ENCODE results near the gene KCNJ16.

The KCNJ16 gene

GRCh38 chr17:70157151-70157550 lies 82.1 kb downstream of the KCNJ16 start:
- Histone ChIP-seq H3K27me3 (no peaks in the 10 kb centered on the region; the same call in 1 of the 2 replicates), H3K4me1 (no peaks in the 10 kb centered on the region), H3K36me3 (no peaks in the 10 kb centered on the region), H3K4me3 (ENCODE audit: low read depth, low read length) (no peak overlapping the region), H3K9me3 (no peaks in the 10 kb centered on the region)
- no peak for DNase-seq
- no peak for TF ChIP-seq CTCF (IDR thresholded peaks at IDR 0.05; ENCODE audit: low read depth, low read length)

GRCh38 chr17:70158180-70158579 lies 83.2 kb downstream of the KCNJ16 start:
- H3K36me3 ChIP-seq = no peaks in the 10 kb centered on the region
- H3K27me3 ChIP-seq = no peaks in the 10 kb centered on the region; the same call in 1 of the 2 replicates
- no peak for TF ChIP-seq CTCF (IDR thresholded peaks at IDR 0.05; ENCODE audit: low read depth, low read length)
- H3K4me3 ChIP-seq (ENCODE audit: low read depth, low read length) = no peak overlapping the region
- H3K4me1 ChIP-seq = no peaks in the 10 kb centered on the region
- no peak for DNase-seq
- no peaks in the 10 kb centered on the region for H3K9me3 ChIP-seq

- DNase-seq = no peak
- Histone ChIP-seq H3K4me3 (ENCODE audit: low read depth, low read length) (no peak overlapping the region), H3K4me1 (no peaks in the 10 kb centered on the region), H3K9me3 (no peaks in the 10 kb centered on the region), H3K27me3 (no peaks in the 10 kb centered on the region; the same call in 1 of the 2 replicates), H3K36me3 (no peaks in the 10 kb centered on the region)
- no peak for TF ChIP-seq CTCF (IDR thresholded peaks at IDR 0.05; ENCODE audit: low read depth, low read length)
These were observed 83.6 kb downstream of the KCNJ16 start for GRCh38 chr17:70158591-70158990.

GRCh38 chr17:70159980-70160379 lies 85.0 kb downstream of the KCNJ16 start:
- no peak for DNase-seq
- no peak overlapping the region for H3K4me3 ChIP-seq (ENCODE audit: low read depth, low read length)
- H3K36me3 ChIP-seq = no peaks in the 10 kb centered on the region
- no peaks in the 10 kb centered on the region; the same call in 1 of the 2 replicates for H3K27me3 ChIP-seq
- no peaks in the 10 kb centered on the region for H3K9me3 ChIP-seq
- H3K4me1 ChIP-seq = no peaks in the 10 kb centered on the region
- no peak for TF ChIP-seq CTCF (IDR thresholded peaks at IDR 0.05; ENCODE audit: low read depth, low read length)

GRCh38 chr17:70161519-70161918 lies 86.5 kb downstream of the KCNJ16 start:
- H3K4me1 ChIP-seq = no peaks in the 10 kb centered on the region
- H3K9me3 ChIP-seq = no peaks in the 10 kb centered on the region
- DNase-seq = no peak
- H3K36me3 ChIP-seq = no peaks in the 10 kb centered on the region
- no peak for TF ChIP-seq CTCF (IDR thresholded peaks at IDR 0.05; ENCODE audit: low read depth, low read length)
- H3K4me3 ChIP-seq (ENCODE audit: low read depth, low read length) = no peak overlapping the region
- no peaks in the 10 kb centered on the region; the same call in 1 of the 2 replicates for H3K27me3 ChIP-seq

- H3K9me3 ChIP-seq = no peaks in the 10 kb centered on the region
- H3K4me1 ChIP-seq = no peaks in the 10 kb centered on the region
- H3K27me3 ChIP-seq = peaks cover 25% of the 10 kb centered on the region
- H3K4me3 ChIP-seq (ENCODE audit: low read depth, low read length) = no peak overlapping the region
- no peak for DNase-seq
- TF ChIP-seq CTCF (IDR thresholded peaks at IDR 0.05; ENCODE audit: low read depth, low read length) = no peak
- no peaks in the 10 kb centered on the region for H3K36me3 ChIP-seq
These were observed 90.4 kb downstream of the KCNJ16 start for GRCh38 chr17:70165383-70165782.

All from BE2C (cell line).